GM18508 (cell line): ENCODE results near the gene MRAP.
"Not testable (repeated sequence)": the region's sequence is repeated elsewhere in the genome, so short reads cannot be mapped to it uniquely, and the experiment has no call there.

Experiments
- ATAC-seq: cut with Tn5 transposase; IDR thresholded peaks from one replicate; pipeline ENCODE4 v1.9.1; 2021; ENCODE audit warnings: moderate number of reproducible peaks; ENCODE audit not compliant: insufficient read depth, unreplicated experiment

The MRAP gene

DNA sequence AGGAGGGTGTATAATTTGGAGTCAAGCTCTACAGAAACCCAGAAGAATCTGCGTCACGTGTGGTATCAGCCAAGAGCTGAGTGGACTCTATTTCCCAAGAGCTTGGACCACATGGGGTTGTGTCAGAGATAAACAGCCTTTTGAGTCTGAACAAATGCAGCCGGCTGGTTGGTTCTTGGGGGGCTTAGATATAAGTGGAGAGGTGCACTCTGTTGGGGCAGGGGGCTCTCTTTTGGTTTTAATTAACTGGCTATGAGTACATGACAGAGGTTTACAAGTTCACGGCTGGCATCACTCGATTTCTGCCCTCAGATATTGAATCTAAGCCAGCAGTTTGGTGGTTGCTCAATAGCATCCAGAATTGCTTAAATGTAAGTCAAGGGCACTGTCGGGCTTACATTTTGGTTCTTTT, 501 bp upstream of the MRAP start:
- ATAC-seq = no peak

DNA sequence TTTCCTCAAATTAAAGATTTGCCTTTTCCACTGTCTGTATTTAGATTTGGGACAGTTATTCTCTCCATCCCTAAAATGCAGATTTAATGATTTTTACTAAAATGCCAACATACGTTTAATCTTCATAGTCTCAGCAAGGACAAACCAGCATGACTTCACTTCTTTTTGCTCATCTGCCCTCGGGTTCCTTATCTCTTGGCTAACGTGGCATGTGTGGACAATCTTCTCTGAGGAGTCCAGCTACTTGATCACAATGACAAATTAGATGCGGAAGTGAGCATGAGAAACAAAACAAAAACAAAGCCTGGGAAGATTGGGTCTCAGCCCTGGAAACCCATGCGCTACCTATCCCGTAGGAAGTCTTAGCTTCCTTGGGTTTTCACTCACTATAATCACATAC, 1.0 kb downstream of the MRAP start:
- ATAC-seq = no peak

DNA sequence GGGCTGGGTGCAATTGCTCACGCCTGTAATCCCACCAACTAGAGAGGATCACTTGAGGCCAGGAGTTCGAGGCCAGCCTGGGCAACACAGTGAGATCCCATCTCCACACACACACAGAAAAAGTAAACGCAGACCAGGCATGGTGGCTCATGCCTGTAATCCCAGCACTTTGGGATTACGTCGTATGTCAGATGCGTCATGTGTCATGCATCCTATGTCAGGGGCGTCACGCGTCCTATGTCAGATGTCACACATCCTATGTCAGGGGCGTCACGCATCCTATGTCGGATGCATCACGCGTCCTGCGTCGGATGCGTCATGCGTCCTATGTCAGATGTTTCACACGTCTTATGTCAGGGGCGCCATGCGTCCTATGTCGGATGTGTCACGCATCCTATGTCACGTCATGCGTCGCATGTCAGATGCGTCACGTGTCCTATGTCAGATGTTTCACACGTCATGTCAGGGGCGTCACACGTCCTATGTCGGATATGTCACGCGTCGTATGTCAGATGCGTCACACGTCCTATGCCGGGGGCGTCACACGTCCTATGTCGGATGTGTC, 1.5 kb downstream of the MRAP start:
- no peak for ATAC-seq

DNA sequence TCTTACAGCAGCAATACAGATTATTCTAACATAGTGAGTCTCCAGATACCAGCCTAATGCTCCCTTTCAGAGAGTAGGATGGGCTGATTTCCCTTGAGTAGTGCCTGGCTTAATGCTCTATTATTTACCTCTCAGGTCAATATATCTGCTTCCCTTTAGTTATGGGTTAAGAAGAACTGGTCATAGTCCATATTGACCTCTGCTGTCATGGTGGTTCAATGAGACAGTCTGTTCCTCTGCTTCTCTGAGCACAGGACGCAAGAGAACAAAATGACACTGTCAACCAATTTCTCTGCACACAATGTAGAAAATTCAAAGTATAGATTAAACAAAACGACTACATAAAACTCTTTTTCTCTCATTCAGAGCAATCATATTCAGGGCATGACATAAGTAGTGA, 2.9 kb downstream of the MRAP start:
- ATAC-seq = no peak

DNA sequence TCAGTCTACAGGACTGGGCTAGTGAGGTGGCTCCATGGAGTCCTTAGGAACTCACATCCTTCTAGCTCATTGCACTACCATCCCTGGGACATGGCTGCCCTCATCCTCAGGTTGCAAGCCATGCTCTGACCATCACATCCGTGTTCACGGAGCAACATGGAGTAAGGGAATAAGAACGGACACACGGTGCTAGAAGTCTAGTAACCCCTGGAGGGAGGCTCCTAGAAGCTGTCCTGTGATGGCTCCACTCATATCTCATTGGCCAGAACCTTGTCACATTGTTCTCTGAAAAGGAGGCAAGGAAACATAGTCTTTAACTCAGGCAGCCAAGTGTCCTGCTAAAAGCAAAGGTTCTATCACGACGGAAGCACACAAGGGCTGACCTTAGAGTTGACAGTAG, 3.9 kb downstream of the MRAP start:
- ATAC-seq = no peak

DNA sequence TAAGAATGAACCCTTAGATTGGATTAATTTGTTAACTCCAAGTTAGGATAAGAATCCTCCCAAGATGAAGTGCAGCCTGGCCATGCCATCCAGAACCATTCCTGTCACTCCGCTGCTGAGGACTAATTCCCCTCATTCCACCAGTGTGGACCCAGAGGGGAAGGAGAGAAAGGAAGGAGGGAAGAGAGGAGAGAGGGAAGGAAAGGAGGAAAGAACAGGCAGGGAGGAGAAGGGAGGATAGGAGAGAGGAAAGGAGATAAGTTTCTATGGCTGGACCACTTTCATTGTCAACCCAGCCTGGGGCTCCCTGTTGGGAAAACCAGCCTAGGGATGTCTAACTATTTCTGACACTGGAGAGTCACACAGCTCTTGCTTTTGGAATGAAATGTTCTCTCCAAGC, 4.7 kb downstream of the MRAP start:
- no peak for ATAC-seq

DNA sequence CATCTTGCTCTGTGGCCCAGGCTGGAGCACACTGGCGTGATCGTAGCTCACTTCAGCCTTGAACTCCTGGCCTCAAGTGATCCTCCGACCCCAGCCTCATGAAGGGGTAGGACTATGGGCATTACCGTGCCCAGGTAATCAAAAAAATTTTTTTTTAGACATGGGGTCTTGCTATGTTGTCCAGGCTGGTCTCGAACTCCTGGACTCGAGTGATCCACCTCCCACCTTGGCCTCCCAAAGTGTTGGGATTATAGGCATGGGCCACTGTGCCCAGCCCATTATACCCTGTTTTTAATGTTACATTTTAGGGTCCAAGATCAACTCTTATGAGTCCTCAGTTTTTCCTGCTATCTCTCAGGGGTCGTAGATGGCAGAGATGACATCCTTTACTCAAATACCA, 6.3 kb downstream of the MRAP start:
- ATAC-seq = no peak

DNA sequence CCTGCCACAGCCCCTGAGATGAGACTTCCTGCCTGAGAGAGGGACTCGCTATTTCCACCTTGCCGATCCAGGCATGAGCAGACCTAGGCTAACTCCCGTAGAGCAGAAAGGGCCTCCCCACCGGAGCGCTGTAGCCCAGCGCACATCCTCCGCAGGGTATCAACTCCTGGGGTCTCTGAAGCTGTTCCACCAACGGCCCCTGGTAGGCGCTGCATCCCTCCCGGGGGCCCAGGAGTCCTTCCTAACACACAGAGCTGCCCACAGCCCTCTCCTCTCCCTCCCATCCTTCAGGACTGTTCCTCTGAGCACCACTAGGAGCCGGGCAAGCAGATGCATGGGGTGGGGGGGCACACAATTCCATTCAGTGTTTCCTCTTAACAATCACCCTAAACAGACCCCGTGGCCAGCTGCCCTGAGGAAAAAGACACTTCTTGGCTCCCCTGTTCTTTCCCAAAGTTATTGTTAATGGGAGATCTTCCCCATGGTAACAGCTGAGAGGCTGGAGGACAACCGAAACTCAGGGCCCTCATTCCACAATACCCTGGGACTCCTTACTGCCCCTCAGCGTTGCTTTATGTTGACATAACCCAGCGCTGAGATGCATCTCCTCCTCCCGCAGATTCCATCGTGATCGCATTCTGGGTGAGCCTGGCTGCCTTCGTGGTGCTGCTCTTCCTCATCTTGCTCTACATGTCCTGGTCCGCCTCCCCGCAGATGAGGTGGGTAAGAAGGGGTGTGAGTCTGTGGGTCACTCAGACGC, 7.5 kb downstream of the MRAP start:
- ATAC-seq = no peak

DNA sequence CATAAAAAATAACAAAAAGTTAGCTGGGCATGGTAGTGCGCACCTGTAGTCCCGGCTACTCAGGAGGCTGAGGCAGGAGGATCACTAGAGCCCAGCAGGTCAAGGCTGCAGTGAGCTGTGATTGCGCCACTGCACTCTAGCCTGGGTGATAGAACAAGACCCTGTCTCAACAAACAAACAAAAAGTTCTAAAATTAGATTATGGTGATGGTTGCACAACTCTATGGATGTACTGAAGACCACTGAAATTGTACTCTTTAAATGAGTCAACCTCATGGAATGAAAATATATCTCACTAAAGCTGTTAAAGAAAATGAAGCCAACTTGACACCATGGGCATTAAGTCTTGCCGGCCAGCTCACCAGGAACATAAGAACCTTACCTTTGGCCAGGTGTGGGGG, 9.1 kb downstream of the MRAP start:
- ATAC-seq = no peak

DNA sequence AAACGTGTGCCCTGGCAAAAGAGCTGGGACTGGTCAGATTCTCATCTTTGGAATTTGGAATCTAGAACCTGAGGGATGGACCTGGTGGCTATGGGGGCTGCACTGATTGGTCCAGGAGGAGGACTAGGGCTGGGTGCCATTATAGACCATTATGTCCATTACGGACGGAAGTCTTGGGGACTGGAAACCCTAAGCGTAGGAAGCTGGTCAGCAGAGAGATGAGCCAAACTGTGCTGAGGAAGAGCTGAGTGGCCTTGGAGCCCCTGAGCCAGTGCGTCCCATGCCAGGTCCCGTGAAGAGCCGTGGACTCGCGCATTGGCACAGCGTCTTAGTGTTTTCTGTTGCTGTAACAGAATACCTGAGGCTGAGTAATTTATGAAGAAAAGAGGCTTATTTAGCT, 10.0 kb downstream of the MRAP start:
- ATAC-seq = no peak

DNA sequence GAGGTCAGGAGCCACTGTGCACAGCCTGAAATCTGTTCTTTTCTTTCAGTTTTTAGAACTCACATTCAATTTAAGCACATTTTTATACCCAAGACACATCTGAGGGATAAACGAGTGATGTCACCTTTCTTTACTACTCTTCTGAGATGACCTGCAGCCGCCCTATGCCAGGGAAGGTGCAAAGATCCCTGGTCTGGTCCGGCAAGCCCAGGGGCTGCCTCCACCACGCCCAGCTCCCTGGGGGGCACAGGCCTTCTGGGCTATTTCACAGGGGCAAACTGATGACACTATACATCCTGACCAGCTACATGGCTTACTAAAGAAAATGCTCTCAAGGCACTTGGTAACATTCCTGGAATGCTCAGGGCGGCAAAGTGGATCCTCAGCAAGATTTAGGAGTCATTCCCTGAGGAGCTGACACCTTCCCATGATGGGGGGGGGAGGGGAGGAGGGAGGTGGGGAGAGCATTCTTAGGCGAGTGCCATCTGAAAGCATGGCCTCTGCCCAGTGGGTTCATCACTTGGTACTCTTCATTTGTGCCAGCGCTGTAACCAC, 11.3 kb downstream of the MRAP start:
- no peak for ATAC-seq

DNA sequence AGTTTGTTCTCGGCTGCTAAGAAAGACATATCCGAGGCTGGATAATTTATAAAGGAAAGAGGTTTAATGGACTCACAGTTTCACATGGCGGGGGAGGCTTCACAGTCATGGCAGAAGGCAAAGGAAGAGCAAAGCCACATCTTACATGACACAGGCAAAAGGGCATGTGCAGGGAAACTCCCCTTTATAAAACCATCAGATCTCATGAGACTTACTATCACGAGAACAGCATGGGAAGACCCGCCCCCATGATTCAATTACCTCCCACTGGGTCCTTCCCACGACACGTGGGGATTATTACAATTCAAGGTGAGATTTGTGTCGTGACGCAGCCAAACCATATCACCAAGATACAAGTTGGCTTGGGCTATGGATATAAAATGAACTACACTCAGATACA, 12.3 kb downstream of the MRAP start:
- ATAC-seq = not testable (repeated sequence)

DNA sequence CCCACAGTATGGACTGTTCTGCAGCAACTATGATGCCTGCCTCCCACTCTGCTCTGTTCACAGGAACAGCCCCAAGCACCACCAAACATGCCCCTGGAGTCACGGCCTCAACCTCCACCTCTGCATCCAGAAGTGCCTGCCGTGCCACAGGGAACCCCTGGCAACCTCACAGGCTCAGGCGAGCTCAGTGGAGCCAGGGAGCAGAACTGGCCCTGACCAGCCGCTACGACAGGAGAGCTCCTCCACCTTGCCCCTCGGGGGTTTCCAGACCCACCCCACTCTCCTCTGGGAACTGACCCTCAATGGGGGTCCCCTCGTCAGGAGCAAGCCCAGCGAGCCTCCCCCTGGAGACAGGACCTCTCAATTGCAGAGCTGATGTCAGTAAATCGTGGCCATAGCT, 13.0 kb downstream of the MRAP start:
- ATAC-seq = no peak

DNA sequence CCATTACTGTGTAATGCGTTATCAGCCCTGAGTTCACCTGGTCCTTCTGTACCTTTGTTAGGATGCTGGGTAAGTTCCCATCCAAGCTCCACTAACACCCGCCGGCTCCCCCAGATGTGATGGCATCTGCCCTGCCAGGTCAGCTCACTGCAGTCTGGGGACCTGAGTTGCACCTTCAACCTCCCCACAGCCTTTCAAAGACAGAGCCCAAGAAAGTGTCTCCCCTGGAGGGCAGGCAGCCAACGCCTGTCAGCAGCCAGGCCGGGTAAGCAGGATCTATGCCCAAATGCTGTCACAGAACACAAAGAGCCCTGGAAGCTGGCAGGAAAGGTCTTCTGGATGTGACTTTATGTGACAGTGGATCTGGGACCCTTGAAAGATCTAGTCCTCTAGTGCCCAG, 13.7 kb downstream of the MRAP start:
- ATAC-seq = no peak

DNA sequence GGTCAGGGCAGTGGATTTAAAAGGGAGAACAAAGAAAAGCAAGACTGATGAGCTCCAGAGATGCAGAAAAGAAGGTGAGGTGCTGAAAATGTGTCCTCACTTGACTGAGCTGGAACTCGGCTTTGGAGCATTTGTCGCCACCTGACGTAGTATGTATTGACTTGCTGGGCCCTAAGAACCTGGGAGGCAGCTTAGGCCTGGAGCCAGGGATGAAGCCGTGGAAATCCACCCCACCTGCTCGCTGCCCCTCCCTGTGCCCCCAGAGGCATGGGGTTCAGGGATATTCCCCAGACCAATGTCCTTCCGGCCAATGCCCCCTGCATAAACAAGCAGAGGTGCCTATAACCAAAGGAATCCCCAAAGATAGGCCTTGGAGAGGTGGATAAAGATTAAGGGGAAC, 14.3 kb downstream of the MRAP start:
- ATAC-seq = no peak

DNA sequence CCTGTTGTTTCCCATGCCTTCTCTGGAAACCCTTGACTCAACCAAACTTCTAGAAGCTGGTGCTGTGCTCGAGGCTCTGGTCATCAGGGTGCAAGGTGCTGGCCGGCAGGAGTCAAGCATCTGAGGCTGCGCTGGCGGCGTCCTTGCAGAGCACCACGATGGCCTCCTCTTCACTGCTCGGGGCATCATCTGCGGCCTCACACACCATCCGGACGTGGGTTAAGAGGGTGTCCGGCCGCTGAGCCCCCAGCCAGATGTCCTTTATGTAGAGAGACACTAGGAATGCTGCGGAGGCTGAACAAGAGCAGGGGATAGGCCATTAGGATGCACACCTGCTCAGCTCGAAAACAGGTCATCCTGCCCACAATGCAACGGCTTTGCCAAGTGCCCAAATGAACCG, 16.2 kb downstream of the MRAP start:
- ATAC-seq = no peak

DNA sequence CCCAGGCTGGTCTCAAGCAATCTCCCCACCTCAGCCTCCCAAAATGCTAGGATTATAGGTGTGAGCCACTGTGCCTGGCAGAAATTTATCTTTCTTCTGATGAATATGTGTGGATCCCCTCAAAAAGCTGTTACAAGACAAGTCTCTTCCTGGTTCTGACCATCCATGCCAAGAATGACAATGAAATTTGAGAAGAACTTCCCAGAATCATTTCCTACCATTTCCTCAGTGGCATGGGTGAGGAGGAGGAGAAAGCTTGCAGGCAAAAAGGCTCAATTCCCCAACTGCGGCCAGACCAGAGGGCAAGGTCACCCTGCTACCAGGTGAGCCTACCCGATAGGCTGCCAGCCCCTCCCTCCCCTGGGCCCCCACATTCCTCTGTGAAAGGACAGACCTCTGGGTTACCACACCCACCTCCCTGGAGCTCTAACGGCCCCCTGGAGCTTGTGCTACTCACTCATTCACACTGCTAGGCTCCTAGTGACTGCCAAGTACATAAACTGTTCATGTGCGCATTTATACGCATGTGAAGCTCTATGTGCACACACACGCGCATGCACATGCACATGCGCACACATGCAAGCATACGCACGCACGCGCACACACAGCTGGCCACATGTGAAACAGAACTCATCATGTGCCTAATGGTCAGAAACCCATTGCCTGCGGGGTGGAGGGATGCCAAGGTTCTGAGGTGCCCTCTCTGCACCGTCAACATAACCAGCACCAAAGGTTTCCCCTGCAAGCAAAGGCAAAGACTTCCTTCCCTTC, 17.0 kb downstream of the MRAP start:
- ATAC-seq = no peak

DNA sequence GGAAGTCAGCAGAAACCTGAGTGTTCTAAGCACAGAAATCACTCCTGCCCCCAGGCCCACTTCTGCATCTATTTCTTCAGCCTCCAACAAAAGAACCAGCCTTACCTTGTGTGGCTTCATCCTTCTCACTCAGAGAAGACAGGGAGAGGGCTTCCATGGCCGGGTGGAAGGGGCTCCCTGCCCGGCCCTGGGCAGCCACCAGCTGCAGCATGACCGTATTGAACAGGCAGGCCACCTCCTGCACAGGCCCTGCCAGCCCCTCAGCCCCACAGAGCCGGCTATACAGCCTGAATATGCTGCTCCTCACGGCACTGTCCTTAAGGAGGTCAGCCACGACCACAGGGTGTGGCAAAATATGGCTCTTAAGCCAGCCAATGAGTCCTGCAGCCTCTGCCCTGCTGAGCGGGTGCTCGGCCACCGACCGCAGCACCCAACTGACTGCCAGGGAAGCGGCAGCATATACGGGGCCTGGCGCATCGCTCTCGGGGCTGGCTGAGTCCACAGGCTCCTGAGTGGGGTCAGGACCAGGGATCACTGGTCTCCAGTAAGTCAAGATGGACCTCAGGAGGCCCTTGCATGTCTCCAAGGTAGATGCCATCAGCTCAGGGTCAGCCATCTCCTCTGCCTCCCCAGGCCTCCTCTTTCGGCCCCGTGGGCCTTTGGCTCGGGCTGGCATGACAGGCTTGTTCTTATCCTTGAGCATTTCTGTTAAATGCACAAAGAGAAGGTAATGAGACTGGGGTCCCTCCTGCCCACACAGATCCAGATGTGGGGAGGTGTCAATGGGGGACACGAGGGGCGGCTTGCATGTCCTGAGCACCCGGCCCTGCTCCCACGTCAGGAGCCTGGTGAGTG, 17.9 kb downstream of the MRAP start:
- no peak for ATAC-seq

DNA sequence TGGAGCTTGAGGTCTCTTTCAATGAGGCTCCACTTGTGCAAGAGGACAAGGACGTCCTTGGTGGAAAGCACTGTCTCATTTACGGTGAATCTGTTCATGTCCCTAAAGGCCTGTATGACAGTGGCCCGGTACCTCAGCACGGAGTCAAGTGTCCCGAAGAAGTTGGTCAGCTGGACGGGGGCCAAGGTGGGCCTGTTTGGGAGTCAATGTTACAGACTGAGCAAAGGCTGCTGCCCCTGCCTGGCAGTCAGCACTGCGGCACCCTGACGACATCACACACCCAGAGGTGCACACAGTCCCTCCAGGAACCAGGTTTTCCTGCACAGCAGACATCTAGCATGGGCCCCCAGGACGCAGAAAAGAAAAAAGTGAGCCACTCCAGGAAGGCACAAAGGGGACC, 19.1 kb downstream of the MRAP start:
- ATAC-seq = no peak

DNA sequence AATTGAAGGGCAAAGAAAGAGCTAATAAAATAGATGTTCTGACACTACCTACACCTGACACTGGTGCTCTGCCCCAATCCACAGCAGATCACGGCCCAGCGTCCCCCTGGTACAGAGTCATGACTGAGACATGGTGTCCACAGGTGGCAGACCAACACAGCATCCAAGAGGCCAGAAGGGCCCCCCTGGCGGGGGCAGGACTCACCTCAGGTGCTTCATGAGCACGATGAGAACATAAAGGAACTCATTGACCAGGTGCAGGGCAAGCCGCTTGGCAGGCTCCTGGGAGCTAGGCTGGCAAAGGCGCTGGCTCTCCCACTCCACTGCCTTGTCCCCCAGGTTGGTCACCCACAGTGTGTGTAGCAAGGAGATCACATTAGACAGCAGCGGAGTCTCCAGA, 20.4 kb downstream of the MRAP start:
- no peak for ATAC-seq
